ENCODE measurements around the gene LY6G6C. TPM values are rescaled to one million over a fixed set of nuclear protein-coding genes. Genes with fewer than 3 reads are reported as not detected.
A peak's percentile ranks its signal among the peaks of the same experiment; 100 is the strongest.

The LY6G6C gene
- total and polyA plus RNA-seq, 2 of the 13 experiments (the other 11 are each of a cell fraction or from before 2014, with no cell fraction given) = 0.15 TPM; not detected in 1

GRCh38 chr6:31734821-31735406, 13.4 kb upstream of the LY6G6C start (continued):
- TF ChIP-seq MTA3 (CRISPR knock-in tag; IDR thresholded peaks at IDR 0.05) (no peak), SPEN (CRISPR knock-in tag; IDR thresholded peaks at IDR 0.05; ENCODE audit: low read depth) (peak; percentile 72), FOSL2 (CRISPR knock-in tag; IDR thresholded peaks at IDR 0.05) (peak; percentile 97), FOXK2 (IDR thresholded peaks at IDR 0.05) (no peak), HOXA9 (CRISPR knock-in tag; IDR thresholded peaks at IDR 0.05; ENCODE audit: borderline replicate concordance) (0 out of 2 replicates have a peak, but pooled peaks have one; percentile 43), FOXP4 (CRISPR knock-in tag; IDR thresholded peaks at IDR 0.05) (0 out of 2 replicates have a peak, but pooled peaks have one; percentile 7), U2AF2 (IDR thresholded peaks at IDR 0.05; ENCODE audit: low read depth, low read length) (no peak), MAX (IDR thresholded peaks at IDR 0.05) (no peak), ASH2L (IDR thresholded peaks at IDR 0.05; ENCODE audit: insufficient read length, low read depth, low read length) (peak; percentile 19), TFDP1 (CRISPR knock-in tag; IDR thresholded peaks at IDR 0.05; ENCODE audit: borderline replicate concordance) (no peak), ZNF253 (CRISPR knock-in tag; IDR thresholded peaks at IDR 0.05; ENCODE audit: borderline replicate concordance) (peak; percentile 54; the same call in 1 of the 2 replicates), ZKSCAN1 (IDR thresholded peaks at IDR 0.05; ENCODE audit: low read length) (no peak), ZNF224 (CRISPR knock-in tag; IDR thresholded peaks at IDR 0.05) (no peak), IRF9 (CRISPR knock-in tag; IDR thresholded peaks at IDR 0.05; ENCODE audit: borderline replicate concordance) (peak; percentile 35; the same call in 1 of the 2 replicates), HOXD1 (CRISPR knock-in tag; IDR thresholded peaks at IDR 0.05) (no peak), ZNF773 (CRISPR knock-in tag; IDR thresholded peaks at IDR 0.05; ENCODE audit: borderline replicate concordance) (no peak), MED1 (CRISPR knock-in tag; IDR thresholded peaks at IDR 0.05) (peak; percentile 79), ZNF646 (CRISPR knock-in tag; IDR thresholded peaks at IDR 0.05) (peak; percentile 56; the same call in 1 of the 2 replicates), ZNF225 (CRISPR knock-in tag; IDR thresholded peaks at IDR 0.05) (no peak; the same call in 1 of the 2 replicates), SNAPC2 (CRISPR knock-in tag; IDR thresholded peaks at IDR 0.05) (0 out of 2 replicates have a peak, but pooled peaks have one; percentile 10)

All from HepG2 (cell line).